ENCODE data around the gene SLC35B2.

SLC35B2 gene

GRCh38 chr6:44227148-44227793 is 30.1 kb downstream of the SLC35B2 start:
- H3K27ac ChIP-seq (ENCODE audit: low read depth, low read length) = no peak overlapping the region
- peaks cover 26 to 30% of the 10 kb centered on the region in 2 donors for H3K4me1 ChIP-seq (ENCODE audit: control insufficient read depth in 1 of 2, insufficient read depth in 2 of 2, low read length in 2 of 2)
- H3K27me3 ChIP-seq (ENCODE audit: control insufficient read depth in 1 of 2, insufficient read depth in 2 of 2, low read length in 2 of 2) = no peaks in the 10 kb centered on the region
- H3K36me3 ChIP-seq (ENCODE audit: control insufficient read depth in 1 of 2, insufficient read depth in 2 of 2, low read length in 2 of 2) = peaks cover 8% of the 10 kb centered on the region in 2 donors
- H3K9me3 ChIP-seq (ENCODE audit: control insufficient read depth in 1 of 2, low read length in 2 of 2) = no peaks in the 10 kb centered on the region
- no peak overlapping the region for H3K4me3 ChIP-seq (ENCODE audit: low read depth in 1 of 2, low read length in 2 of 2)
- no peak overlapping the region for H3K9ac ChIP-seq (ENCODE audit: low read depth in 1 of 2, low read length in 2 of 2)

- Histone ChIP-seq H3K27ac (ENCODE audit: low read depth, low read length) (no peak overlapping the region), H3K27me3 (ENCODE audit: control insufficient read depth in 1 of 2, insufficient read depth in 2 of 2, low read length in 2 of 2) (no peaks in the 10 kb centered on the region)
Measured at GRCh38 chr6:44226368-44227147, 30.8 kb downstream of the SLC35B2 start.

GRCh38 chr6:44225579-44226325 is 31.6 kb downstream of the SLC35B2 start:
- Histone ChIP-seq H3K4me1 (ENCODE audit: control insufficient read depth in 1 of 2, insufficient read depth in 2 of 2, low read length in 2 of 2) (peaks cover 38 to 40% of the 10 kb centered on the region in 2 donors), H3K27me3 (ENCODE audit: control insufficient read depth in 1 of 2, insufficient read depth in 2 of 2, low read length in 2 of 2) (no peaks in the 10 kb centered on the region), H3K9ac (ENCODE audit: low read depth in 1 of 2, low read length in 2 of 2) (no peak overlapping the region), H3K27ac (ENCODE audit: low read depth, low read length) (no peak overlapping the region), H3K9me3 (ENCODE audit: control insufficient read depth in 1 of 2, low read length in 2 of 2) (no peaks in the 10 kb centered on the region), H3K36me3 (ENCODE audit: control insufficient read depth in 1 of 2, insufficient read depth in 2 of 2, low read length in 2 of 2) (peaks cover 3 to 5% of the 10 kb centered on the region in 2 donors), H3K4me3 (ENCODE audit: low read depth in 1 of 2, low read length in 2 of 2) (no peak overlapping the region)

More at GRCh38 chr6:44226368-44227147, 30.8 kb downstream of the SLC35B2 start:
- Histone ChIP-seq H3K9ac (ENCODE audit: low read depth in 1 of 2, low read length in 2 of 2) (no peak overlapping the region), H3K4me1 (ENCODE audit: control insufficient read depth in 1 of 2, insufficient read depth in 2 of 2, low read length in 2 of 2) (peaks cover 31 to 34% of the 10 kb centered on the region in 2 donors), H3K9me3 (ENCODE audit: control insufficient read depth in 1 of 2, low read length in 2 of 2) (no peaks in the 10 kb centered on the region), H3K36me3 (ENCODE audit: control insufficient read depth in 1 of 2, insufficient read depth in 2 of 2, low read length in 2 of 2) (peaks cover 3 to 8% of the 10 kb centered on the region in 2 donors), H3K4me3 (ENCODE audit: low read depth in 1 of 2, low read length in 2 of 2) (no peak overlapping the region)

GRCh38 chr6:44224965-44225305 is 32.4 kb downstream of the SLC35B2 start:
- H3K4me1 ChIP-seq (ENCODE audit: control insufficient read depth in 1 of 2, insufficient read depth in 2 of 2, low read length in 2 of 2) = peaks cover 38 to 40% of the 10 kb centered on the region in 2 donors
- H3K27ac ChIP-seq (ENCODE audit: low read depth, low read length) = no peak overlapping the region
- H3K4me3 ChIP-seq (ENCODE audit: low read depth in 1 of 2, low read length in 2 of 2) = no peak overlapping the region
- no peaks in the 10 kb centered on the region for H3K9me3 ChIP-seq (ENCODE audit: control insufficient read depth in 1 of 2, low read length in 2 of 2)
- peak overlapping the region in 1 of 2 donors; percentile 60 for H3K9ac ChIP-seq (ENCODE audit: low read depth in 1 of 2, low read length in 2 of 2)
- H3K27me3 ChIP-seq (ENCODE audit: control insufficient read depth in 1 of 2, insufficient read depth in 2 of 2, low read length in 2 of 2) = no peaks in the 10 kb centered on the region
- peaks cover 0 to under 1% of the 10 kb centered on the region in 2 donors for H3K36me3 ChIP-seq (ENCODE audit: control insufficient read depth in 1 of 2, insufficient read depth in 2 of 2, low read length in 2 of 2)

GRCh38 chr6:44224029-44224964 is 33.0 kb downstream of the SLC35B2 start:
- Histone ChIP-seq H3K9ac (ENCODE audit: low read depth in 1 of 2, low read length in 2 of 2) (peak overlapping the region; percentile 29 to 60), H3K4me1 (ENCODE audit: control insufficient read depth in 1 of 2, insufficient read depth in 2 of 2, low read length in 2 of 2) (peaks cover 38 to 40% of the 10 kb centered on the region in 2 donors), H3K27me3 (ENCODE audit: control insufficient read depth in 1 of 2, insufficient read depth in 2 of 2, low read length in 2 of 2) (no peaks in the 10 kb centered on the region), H3K4me3 (ENCODE audit: low read depth in 1 of 2, low read length in 2 of 2) (peak overlapping the region; percentile 57 to 67), H3K9me3 (ENCODE audit: control insufficient read depth in 1 of 2, low read length in 2 of 2) (no peaks in the 10 kb centered on the region), H3K36me3 (ENCODE audit: control insufficient read depth in 1 of 2, insufficient read depth in 2 of 2, low read length in 2 of 2) (no peaks in the 10 kb centered on the region), H3K27ac (ENCODE audit: low read depth, low read length) (no peak overlapping the region)

GRCh38 chr6:44223319-44224028 is 33.9 kb downstream of the SLC35B2 start, which contains the start of gene SLC29A1:
TSS of gene SLC29A1 (plus strand) at chr6:44223595. CDS start at chr6:44227314, 3,719 bp downstream.
- Histone ChIP-seq H3K27me3 (ENCODE audit: control insufficient read depth in 1 of 2, insufficient read depth in 2 of 2, low read length in 2 of 2) (no peaks in the 10 kb centered on the region), H3K4me1 (ENCODE audit: control insufficient read depth in 1 of 2, insufficient read depth in 2 of 2, low read length in 2 of 2) (peaks cover 44 to 46% of the 10 kb centered on the region in 2 donors), H3K36me3 (ENCODE audit: control insufficient read depth in 1 of 2, insufficient read depth in 2 of 2, low read length in 2 of 2) (no peaks in the 10 kb centered on the region), H3K27ac (ENCODE audit: low read depth, low read length) (no peak within 1 kb of the TSS), H3K9ac (ENCODE audit: low read depth in 1 of 2, low read length in 2 of 2) (peak within 1 kb of the TSS; percentile 29 to 60), H3K9me3 (ENCODE audit: control insufficient read depth in 1 of 2, low read length in 2 of 2) (no peaks in the 10 kb centered on the region), H3K4me3 (ENCODE audit: low read depth in 1 of 2, low read length in 2 of 2) (peak within 1 kb of the TSS; percentile 57 to 67)

- no peaks in the 10 kb centered on the region for H3K27me3 ChIP-seq (ENCODE audit: control insufficient read depth in 1 of 2, insufficient read depth in 2 of 2, low read length in 2 of 2)
- no peak overlapping the region for H3K27ac ChIP-seq (ENCODE audit: low read depth, low read length)
- peak overlapping the region; percentile 44 to 57 for H3K4me3 ChIP-seq (ENCODE audit: low read depth in 1 of 2, low read length in 2 of 2)
- peaks cover 50 to 51% of the 10 kb centered on the region in 2 donors for H3K4me1 ChIP-seq (ENCODE audit: control insufficient read depth in 1 of 2, insufficient read depth in 2 of 2, low read length in 2 of 2)
- H3K9me3 ChIP-seq (ENCODE audit: control insufficient read depth in 1 of 2, low read length in 2 of 2) = no peaks in the 10 kb centered on the region
- peak overlapping the region; percentile 6 to 25 for H3K9ac ChIP-seq (ENCODE audit: low read depth in 1 of 2, low read length in 2 of 2)
- H3K36me3 ChIP-seq (ENCODE audit: control insufficient read depth in 1 of 2, insufficient read depth in 2 of 2, low read length in 2 of 2) = no peaks in the 10 kb centered on the region
Measured at GRCh38 chr6:44222486-44223318, 34.6 kb downstream of the SLC35B2 start.

GRCh38 chr6:44221961-44222335 is 35.4 kb downstream of the SLC35B2 start:
- H3K4me1 ChIP-seq (ENCODE audit: control insufficient read depth in 1 of 2, insufficient read depth in 2 of 2, low read length in 2 of 2) = peaks cover 53 to 57% of the 10 kb centered on the region in 2 donors
- H3K9me3 ChIP-seq (ENCODE audit: control insufficient read depth in 1 of 2, low read length in 2 of 2) = no peaks in the 10 kb centered on the region
- H3K36me3 ChIP-seq (ENCODE audit: control insufficient read depth in 1 of 2, insufficient read depth in 2 of 2, low read length in 2 of 2) = no peaks in the 10 kb centered on the region
- H3K27ac ChIP-seq (ENCODE audit: low read depth, low read length) = peak overlapping the region; percentile 70
- no peaks in the 10 kb centered on the region for H3K27me3 ChIP-seq (ENCODE audit: control insufficient read depth in 1 of 2, insufficient read depth in 2 of 2, low read length in 2 of 2)
- H3K9ac ChIP-seq (ENCODE audit: low read depth in 1 of 2, low read length in 2 of 2) = peak overlapping the region; percentile 6 to 46
- no peak overlapping the region for H3K4me3 ChIP-seq (ENCODE audit: low read depth in 1 of 2, low read length in 2 of 2)

All from duodenal mucosa (tissue), 2 donors.